Heart right ventricle (tissue), 16 donors: ENCODE data around the gene ANKFY1. TPM values are rescaled to one million over a fixed set of nuclear protein-coding genes. Genes with fewer than 3 reads are reported as not detected.

Source experiments
- ATAC-seq, 8 donors: fragments of 200-7000 bp; cut with Tn5 transposase; one replicate each; pipeline ENCODE4 v1.9.1; 2020; ENCODE audit warnings: mild to moderate bottlenecking in 8 of 8, moderate library complexity in 8 of 8, moderate number of reproducible peaks in 1 of 8
- DNase-seq, 2 donors: peaks; one replicate each; pipeline ENCODE4 v3.0.0-alpha.2; 2020
- H3K27ac ChIP-seq, 10 donors: fragments of 200-600 bp; sonication (generic) in 2 of 10; one replicate each; pipeline versions ENCODE4 v1.5.0 to v1.8.0; 2020 to 2022; ENCODE audit warnings: mild to moderate bottlenecking in 3 of 10
- H3K27me3 ChIP-seq, 7 donors: fragments of 200-600 bp; one replicate each; pipeline ENCODE4 v1.8.0; 2021 to 2022; ENCODE audit warnings: mild to moderate bottlenecking in 2 of 7
- H3K36me3 ChIP-seq, 9 donors: fragments of 200-600 bp; sonication (generic) in 1 of 9; one replicate each; pipeline versions ENCODE4 v1.5.0 to v1.8.0; 2020 to 2022; ENCODE audit warnings: mild to moderate bottlenecking in 2 of 9
- H3K4me1 ChIP-seq, 9 donors: fragments of 200-600 bp; sonication (generic) in 1 of 9; one replicate each; pipeline versions ENCODE4 v1.5.0 to v1.8.0; 2020 to 2022; ENCODE audit warnings: mild to moderate bottlenecking in 4 of 9
- H3K4me3 ChIP-seq, 10 donors: fragments of 200-600 bp; sonication (generic) in 2 of 10; one replicate each; pipeline versions ENCODE4 v1.5.0 to v1.8.0; 2020 to 2022; ENCODE audit warnings: mild to moderate bottlenecking in 7 of 10, moderate library complexity in 2 of 10
- H3K9me3 ChIP-seq, 11 donors: fragments of 200-600 bp in 10 of 11; sonication (generic) in 2 of 11; one replicate each; pipeline versions ENCODE4 v1.5.0 to v1.8.0; 2013 to 2022; ENCODE audit warnings: mild to moderate bottlenecking in 2 of 11, control low read depth in 1 of 11, moderate library complexity in 1 of 11
- CTCF ChIP-seq, 9 donors: fragments of 200-600 bp; sonication (generic) in 2 of 9; IDR thresholded peaks; one replicate each; pipeline versions ENCODE4 v1.5.0 to v1.8.0; 2021 to 2022; ENCODE audit warnings: antibody characterized with exemption in 9 of 9, mild to moderate bottlenecking in 5 of 9, moderate library complexity in 1 of 9
- WGBS, 2 donors: extraction: QIAGEN DNeasy Blood & Tissue Kit; methylation state at CpG; one replicate each; pipeline ENCODE4 v1.1.7; 2013; ENCODE audit warnings: inconsistent platforms in 1 of 2; 5-methylcytosine and 5-hydroxymethylcytosine counted together
- intact Hi-C, 10 donors: fragments of 100-400 bp; cut with DNase I; formaldehyde crosslinking; loops; one replicate each; pipeline versions ENCODE4 v1.11.1 to v1.14.2; 2022
- polyA plus RNA-seq, 2 donors: library from polyadenylated mRNA; stranded (reverse); fragments of 200-250 nt; gene quantifications; one replicate each; pipeline ENCODE4 v1.2.3, GENCODE V29; 2013
- total RNA-seq, 10 donors: library from RNA; stranded (reverse); fragmentation: NEBNext Ultra II Directional in 3 of 10; extraction: Animal tissue kit (Norgen Biotek cat#: 25700) in 3 of 10; gene quantifications; one replicate each; pipeline versions ENCODE4 v1.2.1 to v1.2.4, GENCODE V29; 2021 to 2023
- donor health status: Arrhythmogenic right ventricular cardiomyopathy.
- donor health status: ischemic (EF 13 %, LVEDD 7.1; RV severe dilation, severe dysfunction).
- donor health status: healthy with polysubstance abuse.
- donor health status: DM: no; HTN: yes; CAD: no.
- donor health status: DM: no; HTN: no; CAD: no.
- donor health status: ischemic (EF 25% LVEDD 6.9; RV normal size, moderate dysfunction).
- donor health status: ischemic (EF 25% LVEDD 5.7; RV mildly dilated, moderate dysfunction).
- donor health status: healthy.
- donor health status: DM: yes; HTN: yes; CAD: no.
- donor health status: Ischemic cardiomyopathy.
- donor health status: ischemic (EF 35%, LVEDD 5.7; RV mildly dilated, moderate dysfunction).
- donor health status: nonischemic (EF 11% LVEDD 7.7; RV severe dilation, severe dysfunction).
- donor health status: DM: yes; HTN: yes; CAD: no.
- donor health status: PGD.
- donor health status: ischemic (EF 29% LVEDD 5.4; RV normal size, mild dysfunction).
- donor health status: nonischemic (EF 23%, LVEDD 6.1; RV moderate dilation, normal function).

ANKFY1 gene
- total and polyA plus RNA-seq, 12 donors = 8.6 to 34.4 (median 24.0) TPM

- Histone ChIP-seq H3K27ac (peak overlapping the region in 1 of 10 donors; percentile 53), H3K36me3 (peaks cover 0 to 46% (median 12%) of the 10 kb centered on the region in 9 donors), H3K27me3 (no peaks in the 10 kb centered on the region), H3K4me1 (peaks cover 0 to 51% (median 15%) of the 10 kb centered on the region in 9 donors), H3K9me3 (no peaks in the 10 kb centered on the region), H3K4me3 (no peak overlapping the region)
- no peak for ATAC-seq
- intact Hi-C loops = no loop called here
- WGBS, 2 donors = 70 to 89% methylated on average over 6 of the region's 6 CpGs
- TF ChIP-seq CTCF (IDR thresholded peaks at IDR 0.05) = no peak
- DNase-seq = no peak
Observed at GRCh38 chr17:4127555-4127954, 136.2 kb downstream of the ANKFY1 start.

- 98 to 100% methylated on average over 1 of the region's 1 CpG for WGBS, 2 donors
- H3K9me3 ChIP-seq = no peaks in the 10 kb centered on the region
- peaks cover 0 to 56% (median 27%) of the 10 kb centered on the region in 9 donors for H3K36me3 ChIP-seq
- intact Hi-C loops = no loop called here
- H3K27ac ChIP-seq = peak overlapping the region in 1 of 10 donors; percentile 10
- no peaks in the 10 kb centered on the region for H3K27me3 ChIP-seq
- peaks cover 0 to 39% (median 6%) of the 10 kb centered on the region in 9 donors for H3K4me1 ChIP-seq
- DNase-seq = no peak
- ATAC-seq = no peak
- H3K4me3 ChIP-seq = no peak overlapping the region
- TF ChIP-seq CTCF (IDR thresholded peaks at IDR 0.05) = no peak
Observed at GRCh38 chr17:4125552-4125951, 138.2 kb downstream of the ANKFY1 start.

DNA sequence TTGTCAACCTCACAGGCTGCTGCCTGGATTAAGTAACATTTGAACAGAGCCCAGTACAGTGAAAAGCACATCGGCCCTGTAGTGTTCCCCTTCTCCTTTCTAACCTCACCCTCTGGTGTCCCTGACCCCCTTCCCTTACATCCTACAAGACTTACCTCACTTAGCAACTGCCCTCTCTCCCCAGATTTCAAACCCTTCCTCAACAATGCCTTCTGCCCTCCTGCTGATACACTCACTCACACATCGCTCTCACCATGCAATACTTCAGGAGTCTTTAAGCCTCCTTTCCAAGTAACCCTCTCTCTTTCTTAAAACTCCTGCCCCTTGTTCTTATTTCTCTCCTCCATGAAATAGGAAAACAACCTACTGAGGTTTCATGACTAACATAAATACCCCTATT lies 138.8 kb downstream of the ANKFY1 start:
- 88 to 98% methylated on average over 2 of the region's 2 CpGs for WGBS, 2 donors
- no peak for ATAC-seq
- peaks cover 0 to 57% (median 32%) of the 10 kb centered on the region in 9 donors for H3K36me3 ChIP-seq
- H3K27ac ChIP-seq = peak overlapping the region in 1 of 10 donors; percentile 10
- no peaks in the 10 kb centered on the region for H3K27me3 ChIP-seq
- H3K4me3 ChIP-seq = no peak overlapping the region
- H3K4me1 ChIP-seq = peaks cover 0 to 34% (median 3%) of the 10 kb centered on the region in 9 donors
- no peaks in the 10 kb centered on the region for H3K9me3 ChIP-seq
- intact Hi-C loops = no loop called here
- TF ChIP-seq CTCF (IDR thresholded peaks at IDR 0.05) = no peak
- no peak for DNase-seq

GRCh38 chr17:4120332-4120731 lies 143.4 kb downstream of the ANKFY1 start:
- DNase-seq = no peak
- no peak overlapping the region for H3K27ac ChIP-seq
- H3K4me1 ChIP-seq = peaks cover 0 to 13% (median 0%) of the 10 kb centered on the region in 9 donors
- peaks cover 0 to 89% (median 45%) of the 10 kb centered on the region in 9 donors for H3K36me3 ChIP-seq
- no peak overlapping the region for H3K4me3 ChIP-seq
- WGBS, 2 donors = 88 to 92% methylated on average over 3 of the region's 3 CpGs
- ATAC-seq = no peak
- intact Hi-C loops = no loop called here
- H3K9me3 ChIP-seq = no peaks in the 10 kb centered on the region
- no peak for TF ChIP-seq CTCF (IDR thresholded peaks at IDR 0.05)
- H3K27me3 ChIP-seq = no peaks in the 10 kb centered on the region
